ENCODE measurements around the gene FCHSD2. TPM values are rescaled to one million over a fixed set of nuclear protein-coding genes. Genes with fewer than 3 reads are reported as not detected.

The FCHSD2 gene
- total and polyA plus RNA-seq, 2 donors (not counting 3 experiments of a cell fraction or from before 2014, with no cell fraction given): 20.8 to 56.9 TPM

- H3K27me3 ChIP-seq (ENCODE audit: control insufficient read depth in 2 of 2, insufficient read depth in 2 of 2, low read length in 2 of 2): no peaks in the 10 kb centered on the region
- H3K4me3 ChIP-seq (replicated peaks in 1 of 3; ENCODE audit: insufficient read depth in 1 of 3, low read depth in 1 of 3, low read length in 3 of 3): no peak overlapping the region
- H3K9me3 ChIP-seq (replicated peaks; ENCODE audit: control insufficient read depth, insufficient read depth, low read length): no peaks in the 10 kb centered on the region
- peaks cover 17% of the 10 kb centered on the region for H3K4me1 ChIP-seq (ENCODE audit: control insufficient read depth, extremely low read depth, insufficient read depth, low read length)
- H3K27ac ChIP-seq (ENCODE audit: insufficient read depth, low read depth, low read length): no peak overlapping the region
- no peaks in the 10 kb centered on the region for H4K20me1 ChIP-seq (replicated peaks; ENCODE audit: control insufficient read depth, extremely low read depth, insufficient read depth, low read length)
- no peak for DNase-seq (ENCODE audit: low read depth, low spot score)
- BruUV-seq (replicated peaks): no TSS peak
- no peak overlapping the region for H3K9ac ChIP-seq (replicated peaks; ENCODE audit: extremely low read depth, insufficient read depth, low read length)
- POLR2A ChIA-PET: no interaction called here
- no peak for TF ChIP-seq EZH2 (IDR thresholded peaks at IDR 0.05; ENCODE audit: borderline replicate concordance, low read depth, low read length, severe bottlenecking)
- no peak for TF ChIP-seq FOS (IDR thresholded peaks at IDR 0.05; ENCODE audit: borderline replicate concordance, insufficient read depth, low read length)
- no peak for TF ChIP-seq JUN (IDR thresholded peaks at IDR 0.05; ENCODE audit: borderline replicate concordance, insufficient read depth, insufficient read length, low read depth)
- TF ChIP-seq GATA2 (IDR thresholded peaks at IDR 0.05; ENCODE audit: insufficient read depth, insufficient read length, low read depth, low read length): no peak
- no peak for TF ChIP-seq CTCF (IDR thresholded peaks at IDR 0.05; ENCODE audit: extremely low read depth in 1 of 2, insufficient read depth in 1 of 2, low read depth in 1 of 2, low read length in 2 of 2)
- no peak for TF ChIP-seq POLR2AphosphoS5 (IDR thresholded peaks at IDR 0.05; ENCODE audit: insufficient read depth, low read depth, low read length)
- no peak for TF ChIP-seq MYC (IDR thresholded peaks at IDR 0.05; ENCODE audit: low read depth, low read length)
- TF ChIP-seq, protein P1, sequence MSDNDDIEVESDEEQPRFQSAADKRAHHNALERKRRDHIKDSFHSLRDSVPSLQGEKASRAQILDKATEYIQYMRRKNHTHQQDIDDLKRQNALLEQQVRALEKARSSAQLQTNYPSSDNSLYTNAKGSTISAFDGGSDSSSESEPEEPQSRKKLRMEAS (IDR thresholded peaks at IDR 0.05; ENCODE audit: insufficient read depth, insufficient read length): no peak
- no peak for TF ChIP-seq POLR2A (IDR thresholded peaks at IDR 0.05; ENCODE audit: low read depth, low read length)
- CTCF ChIA-PET: no interaction called here
- dilution Hi-C loops (cut with MboI; ENCODE audit: extremely low pct_ligation_motif_present, low sequenced_read_pairs) (no loop called here), intact Hi-C loops (cut with micrococcal nuclease) (no loop called here)
- H3K79me2 ChIP-seq (ENCODE audit: control insufficient read depth, insufficient read depth, low read length): no peaks in the 10 kb centered on the region
- no peak for FAIRE-seq
- no peak overlapping the region for H3K4me2 ChIP-seq (ENCODE audit: insufficient read depth, low read length)
- H3K9me1 ChIP-seq (replicated peaks; ENCODE audit: control insufficient read depth, extremely low read depth, insufficient read depth, low read length): no peaks in the 10 kb centered on the region
- H2AFZ ChIP-seq (ENCODE audit: low read depth, low read length): no peak overlapping the region
- H3K36me3 ChIP-seq (ENCODE audit: control insufficient read depth in 2 of 2, extremely low read depth in 1 of 2, insufficient read depth in 2 of 2, low read length in 2 of 2): peaks cover 0 to 3% of the 10 kb centered on the region in 2 experiments
These were observed 182.0 kb downstream of the FCHSD2 start for GRCh38 chr11:72959998-72960731.

Measured in endothelial cell of umbilical vein (primary cell).